Testis (tissue), 3 donors: ENCODE results near the gene ICE2. TPM values are rescaled to one million over a fixed set of nuclear protein-coding genes. Genes with fewer than 3 reads are reported as not detected.

ENCODE experiments used
- DNase-seq: peaks from one replicate; pipeline ENCODE4 v3.0.0-alpha.2; 2019
- H3K27ac ChIP-seq, 2 donors: fragments of 200-600 bp; sonication (generic); one replicate each; pipeline ENCODE4 v1.5.1; 2019
- H3K27me3 ChIP-seq: fragments of 200-600 bp; sonication (generic); one replicate; pipeline ENCODE4 v1.5.1; 2019
- H3K36me3 ChIP-seq: fragments of 200-600 bp; sonication (generic); one replicate; pipeline ENCODE4 v1.5.1; 2017; ENCODE audit warnings: low read depth; ENCODE audit errors: missing control alignments
- H3K4me1 ChIP-seq: fragments of 200-600 bp; sonication (generic); one replicate; pipeline ENCODE4 v1.5.1; 2019
- H3K4me3 ChIP-seq, 2 donors: fragments of 200-600 bp; sonication (generic); one replicate each; pipeline ENCODE4 v1.5.1; 2017 to 2019
- H3K9me3 ChIP-seq: fragments of 200-600 bp; sonication (generic); one replicate; pipeline ENCODE4 v1.5.1; 2017
- CTCF ChIP-seq, 3 experiments: fragments of 450-650 bp in 2 of 3; fragments of 200-600 bp in 1 of 3; sonication (generic) in 1 of 3; IDR thresholded peaks; one replicate each; pipeline ENCODE4 v1.5.1; 2016 to 2019; ENCODE audit warnings: antibody characterized with exemption in 3 of 3, mild to moderate bottlenecking in 2 of 3, moderate library complexity in 1 of 3
- POLR2A ChIP-seq: fragments of 450-650 bp; IDR thresholded peaks from one replicate; pipeline ENCODE4 v1.6.1; 2017; ENCODE audit warnings: antibody characterized with exemption, mild to moderate bottlenecking, moderate library complexity
- WGBS, 2 donors: methylation state at CpG; one replicate each; pipeline ENCODE4 v1.1.5; 2018; 5-methylcytosine and 5-hydroxymethylcytosine counted together
- intact Hi-C: fragments of 100-400 bp; cut with DNase I; formaldehyde crosslinking; loops from one replicate; pipeline ENCODE4 v1.15.1; 2023; ENCODE audit warnings: low total_unique reads
- polyA plus RNA-seq: library from polyadenylated mRNA; stranded (reverse); fragments of 350-450 nt; fragmentation: Illumina TruSeq; extraction: RNeasy Lipid Tissue Mini Kit (QIAGEN cat#74804); gene quantifications from one replicate; pipeline ENCODE4 v1.2.3, GENCODE V29; 2014; ENCODE audit warnings: low read depth, low replicate concordance; ENCODE audit not compliant: insufficient read depth
- total RNA-seq, 2 donors: library from RNA; depleted of rRNA; stranded (reverse); fragments of >200 nt; gene quantifications; one replicate each; pipeline ENCODE4 v1.2.3, GENCODE V29; 2016

The ICE2 gene
- total and polyA plus RNA-seq, 3 donors from 2014 or later, result 24.3 to 48.3 (median 44.6) TPM

GRCh38 chr15:60438646-60439045, 40.3 kb downstream of the ICE2 start:
- no peak overlapping the region for H3K27ac ChIP-seq

GRCh38 chr15:60428935-60429334, 50.0 kb downstream of the ICE2 start:
- WGBS, 2 donors, result 97% methylated on average over 1 of the region's 1 CpG
- no peak overlapping the region for H3K4me3 ChIP-seq
- DNase-seq, result no peak

More at GRCh38 chr15:60438646-60439045, 40.3 kb downstream of the ICE2 start:
- no peak for DNase-seq
- 93 to 96% methylated on average over 1 of the region's 1 CpG for WGBS, 2 donors
- intact Hi-C loops, result no loop called here
- Histone ChIP-seq H3K9me3 (no peaks in the 10 kb centered on the region), H3K4me1 (no peaks in the 10 kb centered on the region), H3K36me3 (no peaks in the 10 kb centered on the region), H3K27me3 (no peaks in the 10 kb centered on the region), H3K4me3 (no peak overlapping the region)
- TF ChIP-seq CTCF (IDR thresholded peaks at IDR 0.05), result no peak
- TF ChIP-seq POLR2A, result no peak

GRCh38 chr15:60426870-60427508, 52.0 kb downstream of the ICE2 start:
- Histone ChIP-seq H3K4me3 (no peak overlapping the region), H3K36me3 (no peaks in the 10 kb centered on the region), H3K4me1 (peaks cover 19% of the 10 kb centered on the region), H3K27ac (peak overlapping the region in 1 of 2 donors; percentile 72), H3K9me3 (no peaks in the 10 kb centered on the region), H3K27me3 (no peaks in the 10 kb centered on the region)
- intact Hi-C loops, result no loop called here
- DNase-seq, result no peak
- 29 to 39% methylated on average over 2 of the region's 2 CpGs for WGBS, 2 donors
- TF ChIP-seq CTCF (IDR thresholded peaks at IDR 0.05) (no peak), POLR2A (no peak)

More at GRCh38 chr15:60428935-60429334, 50.0 kb downstream of the ICE2 start:
- Histone ChIP-seq H3K27me3 (no peaks in the 10 kb centered on the region), H3K4me1 (peaks cover 13% of the 10 kb centered on the region), H3K27ac (no peak overlapping the region), H3K36me3 (no peaks in the 10 kb centered on the region), H3K9me3 (no peaks in the 10 kb centered on the region)
- TF ChIP-seq POLR2A, result no peak
- no peak for TF ChIP-seq CTCF (IDR thresholded peaks at IDR 0.05)
- intact Hi-C loops, result no loop called here

- intact Hi-C loops, result no loop called here
- 79 to 82% methylated on average over 2 of the region's 2 CpGs for WGBS, 2 donors
- DNase-seq, result no peak
- Histone ChIP-seq H3K4me3 (no peak overlapping the region), H3K9me3 (no peaks in the 10 kb centered on the region), H3K27ac (no peak overlapping the region), H3K36me3 (no peaks in the 10 kb centered on the region), H3K4me1 (peaks cover 19% of the 10 kb centered on the region), H3K27me3 (no peaks in the 10 kb centered on the region)
- no peak for TF ChIP-seq CTCF (IDR thresholded peaks at IDR 0.05)
- no peak for TF ChIP-seq POLR2A
Observed at GRCh38 chr15:60425461-60425860, 53.5 kb downstream of the ICE2 start.

GRCh38 chr15:60424006-60424405, 54.9 kb downstream of the ICE2 start:
- TF ChIP-seq CTCF (IDR thresholded peaks at IDR 0.05) (no peak), POLR2A (no peak)
- 74 to 85% methylated on average over 1 of the region's 1 CpG for WGBS, 2 donors
- Histone ChIP-seq H3K9me3 (no peaks in the 10 kb centered on the region), H3K27me3 (no peaks in the 10 kb centered on the region), H3K4me3 (no peak overlapping the region), H3K4me1 (peaks cover 19% of the 10 kb centered on the region), H3K27ac (peak overlapping the region in 1 of 2 donors; percentile 37), H3K36me3 (no peaks in the 10 kb centered on the region)
- intact Hi-C loops, result no loop called here
- no peak for DNase-seq
